H1 (cell line): Measurements from ENCODE around the gene BPHL.

ENCODE experiments used
- CTCF ChIP-seq, 3 experiments: IDR thresholded peaks; 1 replicate in 2 of 3; 2 replicates in 1 of 3; pipeline versions ENCODE4 v1.5.1 to v1.6.1; 2011; ENCODE audit warnings: low read length in 3 of 3, mild to moderate bottlenecking in 3 of 3, inconsistent platforms in 2 of 3, low read depth in 1 of 3, moderate library complexity in 1 of 3; ENCODE audit not compliant: insufficient read depth in 1 of 3; ENCODE audit errors: control extremely low read depth in 1 of 3
- EP300 ChIP-seq, 2 experiments: IDR thresholded peaks; 1 replicate in 1 of 2; 2 replicates in 1 of 2; pipeline ENCODE4 v1.6.1; 2011 to 2012; ENCODE audit warnings: low read depth in 2 of 2, low read length in 2 of 2, mild to moderate bottlenecking in 2 of 2, borderline replicate concordance in 1 of 2, inconsistent platforms in 1 of 2, moderate library complexity in 1 of 2
- EZH2 ChIP-seq: fragments of 200-600 bp; sonication (generic); IDR thresholded peaks from 2 replicates; pipeline ENCODE4 v1.7.1; 2012; ENCODE audit warnings: low read depth, mild to moderate bottlenecking, moderate library complexity, low read length, inconsistent platforms; ENCODE audit not compliant: severe bottlenecking
- GABPA ChIP-seq: IDR thresholded peaks from 2 replicates; pipeline ENCODE4 v1.6.1; 2011; ENCODE audit warnings: mild to moderate bottlenecking, low read length, moderate library complexity, borderline replicate concordance; ENCODE audit not compliant: insufficient read depth
- POLR2A ChIP-seq, 2 experiments: IDR thresholded peaks; 1 replicate in 1 of 2; 2 replicates in 1 of 2; pipeline ENCODE4 v1.6.1; 2011; ENCODE audit warnings: low read depth in 2 of 2, low read length in 2 of 2, mild to moderate bottlenecking in 2 of 2; ENCODE audit errors: control extremely low read depth in 1 of 2
- POLR2AphosphoS5 ChIP-seq: IDR thresholded peaks from 2 replicates; pipeline ENCODE4 v1.6.1; 2011; ENCODE audit warnings: low read depth, low read length
- TBP ChIP-seq: IDR thresholded peaks from 2 replicates; pipeline ENCODE4 v1.6.1; 2011; ENCODE audit warnings: low read depth, low read length, improper control_type of control experiment
- TCF12 ChIP-seq: IDR thresholded peaks from 2 replicates; pipeline ENCODE4 v1.6.1; 2011; ENCODE audit warnings: low read depth, mild to moderate bottlenecking, low read length
- USF2 ChIP-seq: IDR thresholded peaks from 2 replicates; pipeline ENCODE4 v1.6.1; 2011; ENCODE audit warnings: low read length, improper control_type of control experiment

DNA sequence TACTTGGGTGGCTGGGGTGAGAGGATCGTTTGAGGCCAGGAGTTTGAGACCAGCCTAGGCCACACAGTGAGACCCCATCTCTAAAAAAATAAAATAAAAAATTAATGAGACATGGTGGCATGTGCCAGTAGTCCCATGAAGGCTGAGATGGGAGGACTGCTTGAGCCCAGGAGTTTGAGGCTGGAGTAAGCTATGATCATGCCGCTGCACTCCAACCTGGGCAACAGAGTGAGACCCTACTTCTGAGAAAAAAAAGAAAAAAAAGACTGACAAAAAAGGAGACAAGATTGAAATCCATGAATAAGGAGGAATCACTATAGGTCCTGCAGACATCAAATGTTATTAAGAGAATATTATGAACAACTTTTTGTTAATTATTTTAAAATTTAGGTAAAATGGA lies 23.7 kb upstream of the BPHL start:
- TF ChIP-seq TBP: no peak
- TF ChIP-seq POLR2A (IDR thresholded peaks at IDR 0.05; ENCODE audit: control extremely low read depth in 1 of 2, low read depth in 2 of 2, low read length in 2 of 2): no peak
- no peak for TF ChIP-seq TCF12
- TF ChIP-seq EP300 (IDR thresholded peaks at IDR 0.05; ENCODE audit: borderline replicate concordance in 1 of 2, low read depth in 2 of 2, low read length in 2 of 2): no peak
- no peak for TF ChIP-seq CTCF (IDR thresholded peaks at IDR 0.05; ENCODE audit: control extremely low read depth in 1 of 3, insufficient read depth in 1 of 3, low read depth in 1 of 3, low read length in 3 of 3)
- TF ChIP-seq POLR2AphosphoS5: no peak
- TF ChIP-seq EZH2: no peak
- no peak for TF ChIP-seq USF2
- no peak for TF ChIP-seq GABPA
